CD4-positive, alpha-beta T cell treated with Interleukin-6 at 100 ng/mL for 8 hours (primary cell): ENCODE data around the gene TMA7.

Experiments used
- DNase-seq: peaks from one replicate; pipeline ENCODE4 v3.0.0-alpha.2; 2020; ENCODE audit warnings: mixed read lengths, low spot score

The TMA7 gene

GRCh38 chr3:48423241-48423882, 16.7 kb upstream of the TMA7 start:
- DNase-seq, result no peak

- DNase-seq, result no peak
Measured at GRCh38 chr3:48423883-48424695, 16.0 kb upstream of the TMA7 start.

- no peak for DNase-seq
Measured at GRCh38 chr3:48425281-48425812, 14.7 kb upstream of the TMA7 start.

- DNase-seq, result no peak
Measured at GRCh38 chr3:48426401-48426909, 13.6 kb upstream of the TMA7 start.

GRCh38 chr3:48426944-48427629, 13.0 kb upstream of the TMA7 start:
- no peak for DNase-seq

GRCh38 chr3:48427630-48427962, 12.5 kb upstream of the TMA7 start:
- DNase-seq, result no peak

- no peak for DNase-seq
Measured at GRCh38 chr3:48428088-48428571, 11.9 kb upstream of the TMA7 start.

GRCh38 chr3:48428572-48429316, 11.3 kb upstream of the TMA7 start:
- no peak for DNase-seq

- peak; percentile 46 for DNase-seq
Measured at GRCh38 chr3:48429317-48429959, 10.6 kb upstream of the TMA7 start.

- no peak for DNase-seq
Measured at GRCh38 chr3:48429960-48430707, 9.9 kb upstream of the TMA7 start, which contains the start of gene PLXNB1. Gene PLXNB1 (minus strand): TSS chr3:48430086. CDS start chr3:48424611, 5,475 bp downstream.

GRCh38 chr3:48430708-48431101, 9.4 kb upstream of the TMA7 start:
- DNase-seq, result no peak

- DNase-seq, result no peak
Measured at GRCh38 chr3:48431224-48432029, 8.6 kb upstream of the TMA7 start.

GRCh38 chr3:48432411-48433371, 7.4 kb upstream of the TMA7 start:
- DNase-seq, result no peak

- DNase-seq, result no peak
Measured at GRCh38 chr3:48433472-48434118, 6.5 kb upstream of the TMA7 start.

GRCh38 chr3:48434591-48435222, 5.3 kb upstream of the TMA7 start:
- DNase-seq, result no peak

- DNase-seq, result no peak
Measured at GRCh38 chr3:48435223-48435595, 4.8 kb upstream of the TMA7 start.

GRCh38 chr3:48435774-48436476, 4.1 kb upstream of the TMA7 start:
- peak; percentile 87 for DNase-seq
